ENCODE results near the gene LACTB.

Gene LACTB

GRCh38 chr15:63122002-63122875 is 578 bp downstream of the LACTB start:
- no peak for FAIRE-seq
- peak; percentile 70 for DNase-seq (ENCODE audit: low spot score)

DNA sequence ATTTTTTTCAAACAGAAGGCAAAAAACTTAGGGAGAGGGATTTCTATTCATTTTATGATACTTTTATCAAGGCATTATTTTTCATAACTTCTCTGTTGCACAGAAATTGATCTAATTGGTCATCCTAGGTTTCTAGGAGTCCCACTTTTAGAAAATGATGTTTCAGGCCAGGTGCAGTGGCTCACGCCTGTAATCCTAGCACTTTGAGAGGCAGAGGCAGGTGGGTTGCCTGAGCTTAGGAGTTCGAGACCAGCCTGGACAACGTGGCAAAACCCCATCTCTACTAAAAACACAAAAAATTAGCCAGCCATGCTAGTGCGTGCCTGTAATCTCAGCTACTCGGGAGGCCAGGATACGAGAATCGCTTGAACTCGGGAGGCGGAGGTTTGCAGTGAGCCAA is 2.8 kb downstream of the LACTB start:
- no peak for FAIRE-seq
- no peak for DNase-seq (ENCODE audit: low spot score)

DNA sequence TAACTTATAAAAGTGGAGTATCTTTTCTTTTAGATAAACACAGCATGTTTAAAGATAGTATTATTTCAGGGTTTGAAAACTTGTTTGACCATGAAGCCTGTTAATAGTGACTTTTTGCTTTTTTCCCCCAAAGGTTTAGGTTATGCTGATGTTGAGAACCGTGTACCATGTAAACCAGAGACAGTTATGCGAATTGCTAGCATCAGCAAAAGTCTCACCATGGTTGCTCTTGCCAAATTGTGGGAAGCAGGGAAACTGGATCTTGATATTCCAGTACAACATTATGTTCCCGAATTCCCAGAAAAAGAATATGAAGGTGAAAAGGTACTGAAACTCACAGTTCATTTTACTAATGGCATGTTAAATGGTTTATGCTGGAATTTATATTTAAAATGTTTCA is 5.1 kb downstream of the LACTB start:
- FAIRE-seq = no peak
- no peak for DNase-seq (ENCODE audit: low spot score)

DNA sequence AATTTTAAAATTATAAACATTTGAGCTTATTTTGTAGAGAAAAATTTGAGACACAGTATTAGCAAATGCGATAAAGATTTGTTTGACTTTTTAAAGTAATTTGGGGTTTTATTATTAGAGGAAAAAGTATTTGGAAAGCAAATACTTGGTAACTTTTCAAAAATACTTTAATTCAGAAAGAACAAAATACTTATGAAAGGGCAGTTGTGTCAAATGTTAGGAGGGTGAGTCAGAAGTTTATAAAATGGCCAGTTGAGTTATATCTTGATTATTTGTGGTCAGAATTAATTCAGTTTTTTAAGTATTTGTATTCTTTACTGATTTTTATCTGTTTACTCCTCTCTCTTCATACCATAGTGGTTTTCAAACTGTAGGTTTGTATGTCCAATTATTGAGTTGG is 12.1 kb downstream of the LACTB start:
- FAIRE-seq (no peak), DNase-seq (ENCODE audit: low spot score) (no peak)

GRCh38 chr15:63134245-63134985 is 12.8 kb downstream of the LACTB start:
- DNase-seq (ENCODE audit: low spot score) = no peak
- FAIRE-seq = no peak

- FAIRE-seq (no peak), DNase-seq (ENCODE audit: low spot score) (no peak)
Measured at GRCh38 chr15:63135281-63135680, 13.6 kb downstream of the LACTB start.

DNA sequence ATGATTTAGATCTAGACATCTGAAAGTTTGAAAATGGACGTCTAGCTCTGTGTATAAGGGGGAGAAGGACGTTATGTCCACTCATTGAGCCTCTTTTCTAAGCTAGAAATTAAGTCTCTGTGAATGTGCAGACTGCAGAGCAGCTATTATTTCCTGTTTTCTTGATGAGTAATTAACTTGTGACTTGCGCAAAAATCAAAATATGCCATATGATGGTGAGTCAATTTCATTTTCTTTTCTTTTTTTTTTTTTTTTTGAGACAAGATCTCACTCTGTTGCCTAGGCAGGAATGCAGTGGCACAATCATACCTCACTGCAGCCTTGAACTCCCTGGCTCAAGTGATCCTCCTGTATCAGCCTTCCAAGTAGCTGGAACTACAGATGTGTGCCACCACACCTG is 14.1 kb downstream of the LACTB start:
- FAIRE-seq (no peak), DNase-seq (ENCODE audit: low spot score) (no peak)

- DNase-seq (ENCODE audit: low spot score) = no peak
- no peak for FAIRE-seq
Measured at GRCh38 chr15:63136742-63137141, 15.1 kb downstream of the LACTB start.

GRCh38 chr15:63140936-63141335 is 19.3 kb downstream of the LACTB start:
- DNase-seq (ENCODE audit: low spot score) (no peak), FAIRE-seq (no peak)

GRCh38 chr15:63145426-63145825 is 23.8 kb downstream of the LACTB start:
- DNase-seq (ENCODE audit: low spot score) (no peak), FAIRE-seq (no peak)

- FAIRE-seq = no peak
- DNase-seq (ENCODE audit: low spot score) = no peak
Measured at GRCh38 chr15:63146684-63147083, 25.0 kb downstream of the LACTB start.

GRCh38 chr15:63151665-63152064 is 30.0 kb downstream of the LACTB start:
- FAIRE-seq = no peak
- DNase-seq (ENCODE audit: low spot score) = no peak

DNA sequence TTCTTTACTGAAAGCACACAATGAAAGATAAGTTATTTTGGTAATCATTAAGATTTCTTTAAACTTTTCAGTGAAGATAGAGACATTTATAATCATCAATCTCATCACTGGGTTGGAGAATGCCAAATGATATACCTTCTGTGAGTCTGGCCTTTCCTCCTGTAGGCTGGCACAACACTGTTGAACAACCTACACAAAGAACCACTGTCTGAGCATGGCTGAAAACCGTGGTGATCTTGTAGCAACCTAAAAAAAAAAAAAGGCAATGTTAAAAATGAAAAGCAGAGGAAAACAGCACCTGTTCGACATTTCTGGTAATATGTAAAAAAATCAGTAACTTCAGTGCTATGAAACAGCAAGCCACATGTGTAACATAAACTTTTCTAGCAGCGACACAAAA is 33.8 kb downstream of the LACTB start:
- FAIRE-seq (no peak), DNase-seq (ENCODE audit: low spot score) (no peak)

DNA sequence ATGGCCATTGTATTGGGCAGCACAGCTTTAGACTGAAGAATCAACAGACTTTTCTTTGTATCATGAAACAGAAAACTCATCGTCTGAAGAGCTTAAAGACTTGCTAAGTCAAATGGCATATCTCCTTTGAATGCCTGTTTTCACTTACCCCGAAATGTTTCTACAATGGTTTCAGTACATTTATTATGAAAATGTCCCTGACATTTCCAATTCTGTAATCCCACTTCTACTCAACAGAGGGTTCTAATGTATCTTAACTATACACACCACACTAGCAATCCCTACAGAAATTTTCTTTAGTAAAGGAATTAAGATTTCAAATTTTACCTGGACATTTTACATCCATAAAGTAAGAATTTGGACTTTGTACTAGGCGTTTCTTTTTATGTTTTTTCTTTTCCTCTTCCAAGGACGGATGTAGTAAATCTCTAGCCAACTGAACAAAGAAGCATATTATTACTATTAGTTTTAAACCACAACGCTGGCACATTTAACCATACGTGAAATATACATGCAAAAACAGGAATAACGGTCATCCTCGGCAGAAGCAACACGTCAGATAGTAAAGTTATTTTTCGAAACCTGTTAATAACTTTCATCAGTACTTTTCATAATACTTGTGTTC is 34.5 kb downstream of the LACTB start:
- DNase-seq (ENCODE audit: low spot score) (no peak), FAIRE-seq (peak; percentile 65)

DNA sequence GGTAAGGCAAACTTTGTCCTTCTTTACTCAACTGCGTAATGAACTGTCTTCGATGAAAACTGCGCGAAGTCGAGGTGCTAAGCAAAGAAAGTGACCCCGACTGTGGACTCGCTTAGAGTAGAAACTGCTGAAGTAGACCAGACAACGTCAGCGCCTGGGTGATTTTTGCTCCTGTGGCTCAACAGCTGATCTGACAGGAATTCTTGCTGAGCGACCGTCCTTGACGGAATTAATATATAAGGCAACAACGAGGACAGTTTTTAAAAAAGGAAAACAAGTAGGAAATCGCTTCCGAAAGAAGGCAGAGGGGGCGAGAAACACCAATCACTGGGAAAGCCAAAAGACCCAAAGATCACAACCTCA is 35.1 kb downstream of the LACTB start:
- FAIRE-seq (peak; percentile 62), DNase-seq (ENCODE audit: low spot score) (peak; percentile 63)

- DNase-seq (ENCODE audit: low spot score) (peak; percentile 81), FAIRE-seq (peak; percentile 40)
Measured at GRCh38 chr15:63157118-63157843, 35.6 kb downstream of the LACTB start, which contains the start of gene RPS27L. TSS of gene RPS27L (minus strand) at chr15:63157477. CDS start at chr15:63157405, 72 bp downstream.

DNA sequence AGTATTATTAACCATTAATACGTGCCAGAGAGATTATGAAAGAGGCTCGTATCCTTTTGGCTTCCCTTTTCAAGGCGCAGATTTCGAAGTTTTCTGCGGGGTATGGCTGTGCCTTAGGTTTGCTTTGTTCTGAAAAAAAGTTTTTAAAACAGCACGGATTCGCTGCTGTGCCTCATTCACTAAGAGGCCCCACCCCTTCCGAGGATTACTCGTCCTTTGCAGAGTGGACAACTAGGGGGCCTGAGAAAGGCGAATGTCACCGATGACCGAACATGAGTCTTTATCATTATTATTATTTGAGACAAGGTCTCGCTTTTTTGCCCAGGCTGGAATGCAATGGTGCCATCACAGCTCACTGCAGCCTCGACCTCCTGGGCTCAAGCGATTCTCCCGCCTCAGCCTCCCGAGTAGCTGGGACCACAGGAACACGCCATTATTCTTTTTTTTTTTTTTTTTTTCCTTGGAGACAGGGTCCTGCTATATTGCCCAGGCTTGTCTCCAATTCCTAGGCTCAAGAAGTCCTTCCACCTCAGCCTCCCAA is 36.3 kb downstream of the LACTB start:
- peak; percentile 61 for FAIRE-seq
- DNase-seq (ENCODE audit: low spot score) = peak; percentile 66

DNA sequence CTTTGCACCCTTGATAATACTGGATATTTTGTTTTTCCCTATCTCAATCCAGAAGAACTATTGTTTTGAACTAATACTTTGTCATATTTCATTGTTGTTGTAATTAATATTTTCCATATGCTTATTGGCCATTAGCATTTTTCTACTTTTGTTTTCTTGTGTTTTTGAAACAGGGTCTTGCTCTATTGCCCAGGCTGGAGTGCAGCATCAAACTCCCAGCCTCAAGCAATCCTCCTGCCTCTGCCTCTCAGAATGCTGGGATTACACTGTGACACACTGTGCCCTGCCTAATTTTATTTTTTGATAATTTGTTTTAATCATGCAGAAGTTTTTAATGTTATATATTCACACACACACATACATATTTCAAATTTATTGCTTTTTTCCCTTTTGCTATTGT is 39.0 kb downstream of the LACTB start:
- no peak for DNase-seq (ENCODE audit: low spot score)
- no peak for FAIRE-seq

GRCh38 chr15:63163217-63163616 is 41.6 kb downstream of the LACTB start:
- FAIRE-seq = no peak
- DNase-seq (ENCODE audit: low spot score) = no peak

GRCh38 chr15:63165166-63165859 is 43.7 kb downstream of the LACTB start:
- FAIRE-seq (no peak), DNase-seq (ENCODE audit: low spot score) (no peak)

GRCh38 chr15:63166219-63166618 is 44.6 kb downstream of the LACTB start:
- FAIRE-seq = no peak
- no peak for DNase-seq (ENCODE audit: low spot score)

Measured in RCC 7860 (cell line).